HL-60 (cell line): ENCODE measurements around the gene CD109.

Source experiments
- DNase-seq, 2 experiments: peaks; one replicate each; pipeline ENCODE4 v3.0.0-alpha.2; 2010 to 2020; ENCODE audit warnings: low read depth in 1 of 2, low spot score in 1 of 2
- H3K27ac ChIP-seq: fragments of 250-450 bp; sonication (Bioruptor Pico); replicated peaks from 2 replicates; pipeline ENCODE4 v1.5.1; 2020; ENCODE audit warnings: mild to moderate bottlenecking, moderate library complexity
- H3K27me3 ChIP-seq: fragments of 250-450 bp; sonication (Bioruptor Pico); 2 replicates; pipeline ENCODE4 v1.5.1; 2021; ENCODE audit warnings: mild to moderate bottlenecking, moderate library complexity; ENCODE audit not compliant: insufficient read depth, poor library complexity, severe bottlenecking
- H3K4me3 ChIP-seq: replicated peaks from 2 replicates; pipeline ENCODE4 v1.5.1; 2011; ENCODE audit warnings: mild to moderate bottlenecking, control low read depth, low read length; ENCODE audit not compliant: insufficient read depth
- CTCF ChIP-seq: IDR thresholded peaks from one replicate; pipeline ENCODE4 v1.5.1; 2011; ENCODE audit warnings: low read length, control low read depth, inconsistent platforms; ENCODE audit not compliant: insufficient read depth
- GABPA ChIP-seq: IDR thresholded peaks from 2 replicates; pipeline ENCODE4 v1.6.1; 2012; ENCODE audit warnings: low read depth
- POLR2AphosphoS5 ChIP-seq: IDR thresholded peaks from 2 replicates; pipeline ENCODE4 v1.6.1; 2012; ENCODE audit warnings: low read depth
- REST ChIP-seq: IDR thresholded peaks from 2 replicates; pipeline ENCODE4 v1.6.1; 2012; ENCODE audit warnings: low read depth; ENCODE audit not compliant: insufficient replicate concordance
- SPI1 ChIP-seq: IDR thresholded peaks from 2 replicates; pipeline ENCODE4 v1.6.1; 2012; ENCODE audit warnings: low read depth, mild to moderate bottlenecking, borderline replicate concordance

CD109 gene

GRCh38 chr6:73696966-73697655 lies 1.1 kb downstream of the CD109 start:
- TF ChIP-seq SPI1 (no peak), POLR2AphosphoS5 (no peak), GABPA (no peak), CTCF (no peak), REST (no peak)
- Histone ChIP-seq H3K4me3 (no peak overlapping the region), H3K27ac (no peak overlapping the region), H3K27me3 (peaks cover 8% of the 10 kb centered on the region)
- no peak for DNase-seq

- TF ChIP-seq SPI1 (no peak), POLR2AphosphoS5 (no peak), REST (no peak), CTCF (no peak), GABPA (no peak)
- peaks cover 11% of the 10 kb centered on the region for H3K27me3 ChIP-seq
- no peak for DNase-seq
- H3K27ac ChIP-seq: no peak overlapping the region
- no peak overlapping the region for H3K4me3 ChIP-seq
Measured at GRCh38 chr6:73699676-73700459, 3.9 kb downstream of the CD109 start.

GRCh38 chr6:73702444-73702843 lies 6.4 kb downstream of the CD109 start:
- no peak for TF ChIP-seq GABPA
- no peak for TF ChIP-seq CTCF
- no peak for TF ChIP-seq SPI1
- no peak for TF ChIP-seq POLR2AphosphoS5
- TF ChIP-seq REST: no peak
- no peak overlapping the region for H3K4me3 ChIP-seq
- H3K27ac ChIP-seq: no peak overlapping the region
- peaks cover 14% of the 10 kb centered on the region for H3K27me3 ChIP-seq
- DNase-seq: no peak
